HPDE6-E6E7 (cell line): ENCODE measurements around the gene ZNF573.

Experiments used
- DNase-seq: peaks from one replicate; pipeline ENCODE4 v3.0.0; 2011; ENCODE audit warnings: missing footprints; ENCODE audit errors: extremely low spot score

Gene ZNF573

GRCh38 chr19:37695144-37695899 is 84.1 kb downstream of the ZNF573 start:
- DNase-seq: no peak

DNA sequence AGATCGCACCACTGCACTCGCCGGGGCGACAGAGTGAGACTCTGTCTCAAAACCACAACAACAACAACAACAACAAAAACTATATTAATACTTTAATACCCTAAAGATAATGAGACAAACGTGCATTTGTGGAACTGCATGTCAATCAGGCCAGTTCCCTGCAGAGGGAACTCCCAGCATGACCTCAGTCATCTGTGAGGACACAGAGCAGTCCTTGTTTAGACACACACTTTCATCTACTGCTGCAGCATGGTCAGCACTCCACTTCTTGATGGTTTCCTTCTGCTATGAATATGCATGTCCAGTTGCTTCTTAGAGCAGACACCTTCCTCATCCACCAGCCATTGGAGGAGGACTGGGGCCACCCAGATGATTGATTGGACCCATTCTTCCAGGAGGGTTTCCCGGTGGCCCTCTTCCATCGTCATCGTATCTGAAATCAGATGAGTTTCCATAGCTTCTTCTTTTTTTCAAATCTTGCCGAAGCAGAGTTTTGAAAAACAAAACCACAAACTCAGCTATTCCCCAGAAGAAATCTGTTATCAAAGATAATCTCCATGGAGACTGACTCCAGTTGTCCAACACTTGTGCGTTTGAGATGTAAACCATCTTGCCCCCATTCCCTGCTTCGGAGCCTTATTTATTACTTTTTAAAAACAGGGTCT is 86.3 kb downstream of the ZNF573 start:
- DNase-seq: no peak

- peak; percentile 12 for DNase-seq
These were observed 87.4 kb downstream of the ZNF573 start for GRCh38 chr19:37691881-37692504.
